CD1c-positive myeloid dendritic cell (primary cell): ENCODE data around the gene PDX1.

Experiments used
- DNase-seq: peaks from one replicate; pipeline ENCODE4 v3.0.0-alpha.2; 2016; ENCODE audit errors: extremely low spot score

Gene PDX1

DNA sequence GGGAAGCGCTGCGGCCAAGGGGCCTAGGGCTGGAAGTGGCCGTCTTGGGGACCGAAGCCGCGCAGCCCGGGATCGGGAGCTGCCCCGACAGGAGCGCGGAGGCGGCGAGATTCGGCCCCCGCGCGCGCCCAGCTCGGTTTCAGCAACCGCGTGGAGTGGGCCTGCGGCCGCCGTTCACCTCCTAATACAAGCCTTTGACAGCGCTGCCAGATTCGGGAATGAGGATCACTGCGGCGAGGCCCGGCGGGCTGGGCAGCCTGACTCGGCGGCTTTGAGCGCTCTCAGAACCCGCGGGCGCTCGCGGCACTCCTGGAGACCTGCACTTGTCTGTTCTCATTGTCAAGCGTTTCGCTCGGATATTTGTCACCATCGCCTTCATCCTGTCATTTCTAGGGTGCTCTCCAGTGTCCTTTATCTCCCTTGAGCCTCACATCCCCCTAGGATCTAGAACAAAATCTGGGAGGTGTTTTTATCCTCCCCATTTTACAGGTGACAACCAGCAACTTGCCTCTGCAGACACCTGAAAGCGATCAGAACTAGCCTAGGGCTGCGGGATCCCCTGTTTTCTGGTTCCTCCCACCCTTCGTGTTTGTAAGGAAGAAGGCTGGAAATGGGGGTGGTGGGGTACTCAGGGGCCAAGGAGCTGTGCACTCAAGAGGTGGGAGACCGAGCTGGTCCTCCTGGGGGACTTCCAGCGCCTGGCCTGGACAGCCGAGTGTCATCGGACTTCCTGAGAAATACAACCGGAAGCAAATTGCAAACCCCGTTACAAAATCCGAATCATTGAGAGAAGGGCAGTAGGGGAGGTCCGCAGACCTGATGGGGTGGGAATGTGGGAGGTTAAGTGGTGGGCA is 50.8 kb downstream of the PDX1 start:
- DNase-seq: no peak

DNA sequence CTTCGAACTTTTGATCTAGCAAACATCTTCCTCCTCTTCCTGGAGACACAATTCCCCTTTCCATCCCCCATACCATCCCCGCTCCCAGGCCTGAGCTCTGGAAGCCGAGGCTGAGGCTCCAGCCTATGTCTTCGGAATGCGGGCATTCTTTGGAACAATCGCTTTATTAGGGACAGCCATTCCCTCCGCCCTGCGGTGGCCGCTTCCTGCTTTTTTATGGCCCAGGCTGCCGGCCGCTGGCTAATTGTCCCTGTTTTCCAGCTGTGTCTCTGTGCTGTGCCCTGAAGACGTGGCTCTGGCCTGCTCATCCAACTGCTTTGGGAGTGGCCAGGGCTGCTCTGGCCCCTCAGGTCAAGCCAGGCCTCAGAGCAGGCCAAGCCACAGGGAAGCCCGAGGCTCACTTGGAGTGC is 51.4 kb downstream of the PDX1 start:
- no peak for DNase-seq

DNA sequence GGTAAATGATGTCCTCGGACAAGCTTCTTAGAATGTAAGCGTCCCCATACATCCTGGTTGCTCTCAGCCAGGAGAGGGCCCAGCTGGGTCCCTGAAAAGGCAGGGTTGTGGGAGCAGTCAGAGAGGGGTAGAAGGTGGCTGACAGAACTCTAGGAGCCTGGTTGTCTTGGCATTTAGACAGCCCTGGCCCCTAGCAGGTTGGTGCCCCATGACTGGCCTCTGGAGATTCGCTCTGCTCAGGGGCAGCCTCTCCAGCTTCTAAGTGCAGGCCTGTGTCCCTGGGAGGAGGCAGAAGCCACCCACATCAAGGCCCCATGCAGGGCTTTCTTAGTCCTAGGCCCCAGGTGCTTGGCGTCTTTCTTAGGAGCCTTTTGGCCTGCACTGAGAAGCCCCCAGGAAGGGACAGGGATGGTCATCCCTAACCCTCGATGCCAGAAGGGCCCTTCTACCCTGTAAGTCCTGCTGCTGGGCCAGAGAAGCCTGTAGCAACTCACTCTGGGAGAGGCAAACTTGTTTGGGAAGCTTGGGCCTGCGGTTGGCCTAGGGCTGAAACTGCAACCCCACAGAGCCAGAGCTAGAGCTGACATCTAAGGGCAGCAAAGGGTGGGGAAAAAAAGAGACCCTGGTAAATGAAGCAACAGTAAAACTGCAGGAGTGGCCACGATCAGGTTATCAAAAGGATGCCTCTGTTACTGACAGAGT is 52.1 kb downstream of the PDX1 start:
- DNase-seq: no peak

GRCh38 chr13:27972478-27972820 is 52.6 kb downstream of the PDX1 start:
- no peak for DNase-seq

- no peak for DNase-seq
These were observed 53.5 kb downstream of the PDX1 start for GRCh38 chr13:27973291-27973690.

- DNase-seq: no peak
These were observed 54.3 kb downstream of the PDX1 start for GRCh38 chr13:27973961-27974662.
